Endometrial microvascular endothelial cells (primary cell): ENCODE data around the gene CENPO. TPM values are rescaled to one million over a fixed set of nuclear protein-coding genes. Genes with fewer than 3 reads are reported as not detected.
"Not testable (repeated sequence)": the region's sequence is repeated elsewhere in the genome, so short reads cannot be mapped to it uniquely, and the experiment has no call there.

Experiments
- in situ Hi-C: cut with HindIII; loops from 2 replicates; pipeline ENCODE4 v1.10.0; 2017; ENCODE audit warnings: low sequenced_read_pairs, low pct_unique_long_range_greater_than_20kb; ENCODE audit errors: inconsistent ontology term
- total RNA-seq: library from RNA; depleted of rRNA; stranded (reverse); fragments of >200 nt; gene quantifications from one replicate; pipeline ENCODE4 v1.2.3, GENCODE V29; 2015; ENCODE audit errors: inconsistent ontology term

CENPO gene
- total RNA-seq, 1 donor from 2014 or later, result 39.4 TPM

DNA sequence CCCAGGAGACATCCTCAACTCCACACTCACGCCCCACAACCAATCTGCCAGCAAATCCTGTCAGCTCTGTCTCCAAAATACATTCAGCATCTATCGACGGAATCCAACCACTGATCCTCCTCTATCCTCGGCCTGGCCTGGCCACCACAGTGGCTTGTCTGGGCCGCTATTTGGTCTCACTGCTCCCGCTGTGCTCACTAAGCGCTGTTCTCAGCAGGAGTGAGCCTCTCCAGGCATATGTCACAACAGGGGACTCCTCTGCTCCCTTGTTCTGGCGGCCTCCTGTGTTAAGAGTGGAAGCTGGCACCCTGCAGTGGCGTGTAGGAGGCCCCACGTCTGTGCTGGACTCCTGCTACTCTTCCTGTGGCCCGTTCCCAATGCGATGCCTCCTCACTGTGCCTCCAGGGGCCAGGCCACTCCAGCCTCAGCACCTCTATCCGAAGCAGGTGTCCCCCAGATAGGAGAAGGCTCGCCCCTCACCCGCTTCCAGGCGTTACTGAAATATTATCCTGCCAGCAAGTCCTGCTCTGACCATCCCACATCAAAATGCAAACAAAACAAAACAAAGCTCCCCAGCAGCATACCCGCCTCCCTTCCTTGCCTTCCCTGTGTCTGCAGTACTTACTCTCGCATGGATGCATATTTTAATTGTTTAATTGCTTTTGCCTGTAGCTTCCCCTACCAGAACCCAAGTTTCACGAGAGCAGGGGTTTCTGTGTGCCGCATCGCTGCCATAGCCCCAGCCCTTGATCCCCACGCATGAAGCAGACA, 39.9 kb downstream of the CENPO start:
- in situ Hi-C loops, result no loop called here

DNA sequence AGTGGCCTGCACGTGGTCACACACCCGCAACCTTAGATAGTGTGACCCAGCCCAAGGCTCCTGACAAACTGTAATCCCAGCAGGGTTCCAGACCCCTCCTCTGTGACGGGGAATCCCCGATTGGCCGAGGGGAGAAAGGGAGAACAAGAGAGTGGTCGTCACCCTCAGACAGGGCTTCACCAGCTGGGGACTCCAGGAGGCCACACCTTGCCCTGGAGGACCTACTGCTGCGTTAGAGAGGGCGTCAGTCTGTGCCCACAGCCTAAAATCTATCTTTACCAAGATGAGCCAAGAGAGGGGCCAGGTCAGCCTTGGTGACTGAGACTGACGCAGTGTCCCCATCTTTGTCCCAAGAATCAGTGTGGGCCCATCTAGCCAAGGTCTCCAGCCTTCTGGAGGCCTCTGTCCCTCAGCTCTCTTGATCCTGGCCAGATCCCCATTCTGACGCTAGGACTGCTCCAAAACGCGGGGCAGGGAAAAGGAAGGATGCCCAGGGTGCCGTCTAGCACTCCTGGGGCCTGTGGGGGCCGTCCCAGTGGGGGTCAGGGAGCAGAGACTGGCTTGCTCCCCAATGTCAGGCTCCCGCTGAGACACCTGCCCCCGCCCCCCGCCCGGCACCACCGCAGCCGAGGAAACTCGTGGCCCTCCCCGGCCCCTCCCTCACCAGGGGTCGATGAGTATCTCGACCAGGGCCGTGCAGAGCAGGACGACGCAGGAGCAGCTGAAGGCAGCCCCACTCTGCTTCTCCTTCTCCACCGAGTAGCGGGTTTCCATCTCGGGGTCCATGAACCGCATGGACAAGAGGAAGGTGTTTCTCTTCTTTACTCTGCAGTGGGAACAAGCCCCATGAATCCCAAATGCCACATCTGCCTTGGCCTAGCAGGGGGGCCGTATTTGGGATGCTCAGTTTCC, 40.9 kb downstream of the CENPO start:
- in situ Hi-C loops, result no loop called here

DNA sequence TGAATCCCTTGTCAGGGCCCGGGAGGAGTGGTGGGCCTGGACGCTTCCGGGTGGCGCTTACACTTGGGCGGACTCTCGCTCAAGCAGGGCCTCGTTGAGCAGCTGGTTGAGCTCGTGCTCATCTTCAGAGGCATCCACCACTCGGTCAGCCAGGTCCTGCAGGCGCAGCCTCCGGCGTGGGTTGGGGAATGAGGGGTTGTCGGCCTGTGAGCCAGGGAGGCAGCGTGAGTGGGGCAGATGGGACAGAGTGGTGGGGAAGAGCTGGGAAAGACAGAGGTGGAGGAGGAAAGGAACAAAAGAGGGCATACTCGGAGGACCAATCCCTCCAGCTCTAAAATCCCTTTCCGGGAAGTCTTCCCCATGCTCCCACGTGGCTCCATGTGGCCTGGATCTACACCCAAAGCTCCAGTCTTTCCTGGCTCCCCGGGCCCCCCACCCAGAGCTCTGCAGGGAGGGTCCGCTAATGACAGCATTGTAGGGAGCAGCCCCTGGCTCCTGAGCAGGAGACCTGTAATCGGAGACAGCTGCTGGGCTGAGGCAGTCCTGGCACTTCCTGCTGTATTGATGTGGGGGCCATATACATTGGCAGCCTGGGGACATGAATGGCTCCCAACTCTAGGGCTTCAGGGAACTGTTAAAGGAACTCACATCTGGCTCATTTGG, 41.6 kb downstream of the CENPO start:
- in situ Hi-C loops, result no loop called here

DNA sequence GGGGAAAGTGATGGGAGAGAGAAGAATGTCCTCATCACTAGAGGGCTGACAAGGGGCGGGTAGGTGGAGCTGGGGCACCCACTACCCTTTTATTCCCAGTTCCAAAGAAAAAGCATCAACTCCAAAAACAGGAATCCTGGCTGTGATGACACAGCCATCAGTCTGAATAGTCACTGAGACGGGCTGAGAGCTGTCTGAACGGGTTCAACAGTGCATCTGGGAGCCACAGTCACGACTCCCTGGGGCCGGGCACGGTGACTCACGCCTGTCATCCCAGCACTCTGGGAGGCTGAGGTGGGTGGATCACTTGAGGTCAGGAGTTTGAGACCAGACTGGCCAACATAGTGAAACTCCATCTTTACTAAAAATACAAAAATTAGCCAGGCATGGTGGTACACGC, 42.2 kb downstream of the CENPO start:
- in situ Hi-C loops, result not testable (repeated sequence)

DNA sequence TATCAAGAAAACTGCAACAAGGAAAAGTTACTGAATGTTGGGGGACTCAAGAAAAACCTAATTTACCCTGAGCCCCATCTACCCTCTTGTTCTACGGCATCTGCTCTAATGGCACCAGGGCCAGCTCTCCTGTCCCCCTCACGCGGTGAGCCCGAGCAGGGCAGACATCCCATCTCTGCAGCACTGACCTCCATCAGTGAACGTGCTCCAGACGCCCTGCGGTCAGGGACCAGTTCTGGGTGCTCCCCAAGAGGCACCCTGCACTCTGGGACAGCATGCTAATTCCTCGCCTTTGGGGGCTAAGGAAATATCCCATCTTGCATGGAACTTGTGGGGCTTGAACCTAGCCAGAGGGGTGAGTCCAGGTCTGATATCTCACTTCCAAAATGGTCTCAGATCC, 43.0 kb downstream of the CENPO start:
- in situ Hi-C loops, result no loop called here

DNA sequence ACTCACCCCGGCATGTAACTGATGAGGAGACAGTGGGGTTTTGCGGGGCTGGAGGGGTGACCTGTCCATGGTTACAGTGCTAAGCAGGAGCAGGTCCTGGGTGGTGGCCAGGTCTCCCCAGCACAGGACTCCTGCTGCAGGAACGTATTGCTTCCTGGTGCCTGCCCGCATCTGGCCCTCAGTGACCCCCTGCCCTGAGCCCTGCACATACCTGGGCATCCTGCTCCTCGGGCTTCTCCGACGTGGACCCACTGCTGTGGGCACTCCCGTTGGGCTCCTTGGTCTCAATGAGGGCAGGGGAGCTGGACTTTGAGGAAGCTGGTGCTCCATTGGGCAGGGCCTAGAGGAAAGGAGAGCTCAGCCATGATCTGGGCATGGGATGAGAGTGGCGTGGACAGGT, 43.5 kb downstream of the CENPO start:
- in situ Hi-C loops, result no loop called here

DNA sequence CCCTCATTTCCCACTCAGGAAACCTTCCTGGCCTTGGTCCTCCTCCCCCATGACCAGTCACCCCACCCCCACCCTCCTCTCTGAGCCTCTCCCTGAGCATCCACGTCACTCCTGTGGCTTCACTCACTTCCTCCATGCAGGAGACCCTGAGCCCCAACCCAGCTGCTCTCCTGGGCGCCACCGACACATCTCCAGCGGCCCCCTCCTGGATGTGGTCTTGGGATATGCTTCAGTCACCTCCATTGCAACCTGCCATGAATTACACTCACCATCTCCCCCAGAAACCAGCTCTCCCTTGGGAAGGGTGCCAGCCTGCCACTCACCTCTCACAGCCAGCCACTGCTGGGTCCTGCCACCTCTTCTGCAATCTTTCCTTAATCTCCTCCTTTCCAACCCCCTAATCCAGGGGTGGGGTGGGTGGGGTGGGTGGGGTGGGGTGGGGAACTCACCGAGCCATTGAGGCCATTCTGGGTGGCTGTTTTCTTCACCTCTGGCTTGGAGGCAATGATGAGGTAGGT, 44.8 kb downstream of the CENPO start:
- in situ Hi-C loops, result no loop called here

DNA sequence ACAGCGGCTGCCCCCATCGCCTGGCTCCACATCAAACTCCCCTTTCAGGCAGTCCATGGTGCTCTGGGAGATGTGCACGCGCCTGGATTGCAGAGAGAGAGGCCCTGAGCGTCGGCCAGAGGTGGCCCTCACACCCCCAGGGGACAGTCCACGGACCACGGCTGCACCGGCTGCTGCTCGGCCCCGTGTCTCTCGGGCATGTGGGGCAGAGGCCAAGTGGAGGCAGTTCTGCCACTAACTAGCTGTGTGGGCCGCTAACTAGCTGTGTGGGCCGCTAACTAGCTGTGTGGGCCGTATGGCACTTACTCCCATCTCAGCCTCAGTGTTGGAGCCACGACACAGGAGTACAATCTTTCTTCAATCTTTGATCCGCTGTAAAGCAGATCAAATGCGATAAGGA, 45.3 kb downstream of the CENPO start:
- in situ Hi-C loops, result no loop called here

DNA sequence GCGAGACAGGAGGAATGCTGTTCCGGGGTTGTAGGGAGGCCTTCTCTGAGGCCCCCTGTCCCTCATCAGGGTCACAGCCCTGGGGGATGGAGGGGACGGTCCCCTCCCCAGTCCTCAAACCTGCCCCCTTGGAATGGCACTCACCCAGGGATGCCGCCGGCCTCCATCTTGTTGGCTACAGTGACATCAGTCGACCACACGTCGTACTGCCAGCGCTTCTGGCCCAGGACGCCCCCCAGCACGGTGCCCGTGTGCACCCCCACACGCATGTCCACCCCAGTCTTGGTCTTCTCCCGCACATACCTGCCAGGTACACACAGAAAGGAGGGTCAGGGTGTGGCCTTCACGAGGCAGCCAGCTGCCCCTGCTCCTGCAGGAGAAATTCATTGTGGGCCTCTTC, 46.5 kb downstream of the CENPO start:
- in situ Hi-C loops, result no loop called here

DNA sequence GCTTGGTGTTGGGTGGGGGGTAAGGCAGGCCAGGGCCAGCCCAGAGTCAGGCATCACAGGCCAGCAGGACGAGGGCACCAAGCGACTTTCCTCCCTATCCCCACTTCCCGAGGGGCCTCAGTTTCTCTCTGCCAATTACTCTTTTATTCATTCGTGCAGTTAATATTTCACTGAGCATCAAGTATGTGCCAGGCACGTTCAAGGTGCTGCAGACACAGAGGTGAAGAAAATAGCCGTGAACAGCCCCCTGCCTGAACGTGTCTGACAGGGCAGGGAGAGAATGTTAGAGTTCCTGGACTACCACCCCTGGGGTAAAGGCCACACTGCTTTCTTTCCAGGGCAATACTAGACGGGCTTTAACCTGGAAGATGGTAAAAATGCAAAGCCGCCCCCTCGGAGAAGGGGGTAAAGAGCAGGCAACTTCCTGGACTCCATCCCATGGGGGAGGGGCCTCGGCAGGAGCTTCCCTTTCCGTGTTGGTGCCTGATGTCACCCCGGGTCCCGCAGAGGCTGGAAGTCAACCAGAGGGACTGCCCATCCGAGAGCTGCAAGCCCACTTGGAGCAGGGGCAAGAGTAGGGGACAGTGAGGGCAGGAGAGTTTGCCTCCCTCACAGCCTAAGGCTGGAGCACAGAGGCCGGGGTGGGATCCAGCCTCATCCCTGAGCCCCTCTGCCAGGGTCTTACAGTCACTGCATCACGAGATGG, 47.1 kb downstream of the CENPO start:
- in situ Hi-C loops, result no loop called here

DNA sequence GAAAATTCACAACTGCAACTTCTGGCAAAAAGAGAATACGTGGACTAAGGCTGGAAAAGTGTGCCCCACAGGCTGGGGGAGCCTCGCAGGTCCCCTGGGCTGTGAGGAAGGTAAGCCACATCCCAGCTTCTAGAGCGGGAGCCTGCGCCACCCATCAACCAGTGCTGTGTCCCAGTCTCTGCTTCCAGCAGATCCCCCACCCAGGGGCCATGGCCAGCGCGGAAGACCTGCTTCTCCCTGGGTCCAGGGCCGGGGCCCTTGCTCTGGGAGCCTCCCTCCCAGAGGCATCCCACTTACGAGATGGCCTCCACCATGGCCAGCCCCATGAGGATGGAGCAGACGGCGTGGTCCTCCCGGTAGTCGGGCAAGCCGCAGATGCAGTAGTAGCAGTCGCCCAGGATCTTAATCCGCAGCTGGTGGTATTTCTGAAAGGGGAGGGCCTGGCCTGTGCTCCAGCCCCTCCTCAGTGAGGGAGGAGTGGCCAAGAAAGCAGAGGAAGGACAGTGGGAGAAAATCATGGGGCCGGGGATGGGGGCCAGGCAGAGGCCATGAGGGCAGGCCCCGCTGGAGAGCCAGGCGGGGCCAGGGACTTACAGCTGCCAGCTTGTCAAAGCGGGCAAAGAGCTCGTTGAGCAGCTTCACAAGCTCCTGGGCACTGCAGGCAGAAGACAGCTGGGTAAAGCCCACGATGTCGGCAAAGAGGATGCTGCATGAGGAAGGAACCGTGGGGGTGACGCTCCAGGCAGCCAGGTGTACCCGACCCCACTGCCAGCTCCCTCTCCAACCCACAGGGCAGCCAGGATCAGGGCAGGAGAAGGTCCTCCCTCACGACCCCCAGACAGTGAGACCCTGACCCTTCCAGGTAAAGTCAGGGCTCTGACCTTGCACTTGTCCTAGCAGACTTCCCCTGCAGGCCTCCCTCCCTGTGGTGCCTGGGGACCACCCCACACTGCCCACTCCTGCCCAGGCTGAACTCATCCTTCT, 48.0 kb downstream of the CENPO start:
- in situ Hi-C loops, result no loop called here

DNA sequence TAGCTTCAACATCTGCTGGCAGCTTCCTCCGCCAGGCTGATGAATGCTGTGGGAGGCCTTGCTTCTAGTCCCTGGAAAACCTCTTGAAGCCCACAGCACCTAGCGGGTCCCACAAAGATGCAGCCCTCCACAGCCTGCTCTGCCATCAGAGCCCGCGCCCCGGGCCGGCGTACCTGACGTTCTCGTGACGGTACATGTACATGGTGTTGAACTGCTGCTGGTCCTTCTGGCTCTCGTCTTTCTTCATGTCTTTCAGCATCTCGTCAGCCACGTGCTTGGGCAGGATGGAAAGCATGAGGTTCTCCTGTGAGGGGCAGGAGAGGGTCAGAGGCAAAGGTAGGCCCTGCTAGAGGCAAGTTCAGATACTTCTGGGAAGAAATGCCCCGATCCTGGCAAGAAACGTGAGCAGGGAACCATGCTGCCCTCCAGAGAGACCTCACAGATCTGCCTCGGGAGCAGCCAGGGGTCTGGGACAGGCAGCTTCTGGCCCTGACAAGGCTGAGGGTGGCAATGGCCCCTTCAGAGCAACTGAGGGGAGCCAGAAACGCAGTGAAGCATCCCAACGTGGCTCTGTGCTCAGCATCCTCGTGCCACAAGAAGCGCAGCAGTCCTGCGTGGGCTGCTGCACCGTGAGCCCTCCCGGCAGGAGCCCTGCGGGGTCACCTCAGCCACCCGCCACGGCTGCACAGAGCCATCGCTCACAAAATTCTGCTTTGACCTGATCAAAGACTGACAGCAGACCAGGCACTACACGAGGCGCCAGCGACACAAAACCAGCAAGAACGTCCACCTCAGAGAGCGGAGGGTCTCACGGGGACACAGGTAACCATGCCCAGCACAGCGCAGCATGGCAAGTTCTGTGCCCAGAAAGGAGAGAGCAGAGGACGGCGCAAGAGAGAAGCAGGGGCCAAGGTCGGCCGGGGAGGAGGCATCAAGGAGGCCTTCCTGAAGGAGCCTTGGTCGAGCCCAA, 49.1 kb downstream of the CENPO start:
- in situ Hi-C loops, result no loop called here

DNA sequence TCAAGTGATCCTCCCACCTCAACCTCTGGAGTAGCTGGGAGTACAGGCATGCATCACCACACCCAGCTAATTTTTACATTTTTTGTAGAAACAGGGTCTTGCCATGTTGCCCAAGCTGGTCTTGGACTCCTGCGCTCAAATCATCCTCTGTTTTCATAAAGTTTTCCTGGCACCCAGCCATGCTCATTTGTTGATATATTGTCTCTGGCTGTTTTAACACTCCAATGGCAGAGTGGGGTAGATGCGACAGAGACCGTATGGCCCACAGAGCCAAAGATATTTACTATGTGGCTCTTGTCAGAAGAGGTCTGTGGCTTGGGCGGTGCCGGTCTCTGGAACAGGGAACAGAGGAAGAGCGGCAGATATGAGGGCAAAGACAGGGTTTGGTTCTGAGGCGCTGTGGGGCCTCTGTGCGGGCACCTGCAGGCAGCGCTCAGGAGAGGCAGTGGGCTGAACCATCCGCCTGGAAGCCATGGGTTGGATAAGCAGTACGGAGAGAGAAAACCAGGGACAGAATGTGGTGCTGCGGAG, 50.2 kb downstream of the CENPO start:
- in situ Hi-C loops, result no loop called here

DNA sequence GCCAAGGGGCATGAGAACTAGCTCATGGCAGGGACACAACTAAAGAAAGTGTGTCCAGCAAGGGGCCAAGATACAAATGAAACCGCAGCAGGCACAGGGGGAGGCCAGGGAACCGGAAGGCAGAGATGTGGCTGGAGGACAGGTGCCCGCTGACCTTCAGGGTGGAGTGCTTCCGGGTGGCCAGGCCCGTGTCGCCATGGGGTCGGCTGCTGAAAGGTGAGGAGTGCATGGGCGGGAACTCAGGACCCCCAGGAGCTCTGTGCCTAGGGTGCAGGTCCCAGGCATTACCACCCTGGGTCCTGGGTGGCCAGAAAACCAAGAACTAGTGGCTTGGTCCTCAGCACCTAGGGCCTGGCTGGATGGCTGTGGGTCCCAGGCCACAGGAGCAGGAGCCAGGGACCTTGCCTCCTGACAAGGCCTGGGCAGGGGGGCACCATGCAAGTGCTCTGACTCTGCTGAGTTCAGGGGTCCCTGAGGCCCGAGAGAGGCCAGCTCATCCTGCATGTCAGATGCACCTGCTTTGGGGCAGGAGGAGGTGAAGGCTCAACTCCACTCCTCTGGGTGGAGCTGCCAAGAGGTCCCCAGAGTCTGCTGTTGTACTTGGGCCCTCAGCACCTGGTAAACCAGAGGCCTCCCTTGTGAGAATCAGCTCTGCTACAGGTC, 50.9 kb downstream of the CENPO start:
- in situ Hi-C loops, result no loop called here

DNA sequence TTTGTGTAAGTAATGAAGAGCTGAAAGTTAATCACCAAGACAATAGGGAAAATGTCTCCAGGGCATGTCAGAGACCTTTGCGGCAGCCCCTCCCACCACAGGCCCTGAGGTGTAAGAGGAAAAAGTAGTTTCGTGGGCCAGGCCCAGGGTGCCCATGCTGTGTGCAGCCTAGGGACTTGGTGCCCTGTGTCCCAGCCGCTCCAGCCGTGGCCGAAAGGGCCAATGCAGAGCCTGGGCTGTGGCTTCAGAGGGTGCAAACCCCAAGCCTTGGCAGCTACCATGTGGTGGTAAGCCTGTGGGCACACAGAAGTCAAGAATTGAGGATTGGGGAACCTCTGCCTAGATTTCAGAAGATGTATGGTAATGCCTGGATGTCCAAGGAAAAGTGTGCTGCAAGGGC, 52.5 kb downstream of the CENPO start:
- in situ Hi-C loops, result no loop called here

DNA sequence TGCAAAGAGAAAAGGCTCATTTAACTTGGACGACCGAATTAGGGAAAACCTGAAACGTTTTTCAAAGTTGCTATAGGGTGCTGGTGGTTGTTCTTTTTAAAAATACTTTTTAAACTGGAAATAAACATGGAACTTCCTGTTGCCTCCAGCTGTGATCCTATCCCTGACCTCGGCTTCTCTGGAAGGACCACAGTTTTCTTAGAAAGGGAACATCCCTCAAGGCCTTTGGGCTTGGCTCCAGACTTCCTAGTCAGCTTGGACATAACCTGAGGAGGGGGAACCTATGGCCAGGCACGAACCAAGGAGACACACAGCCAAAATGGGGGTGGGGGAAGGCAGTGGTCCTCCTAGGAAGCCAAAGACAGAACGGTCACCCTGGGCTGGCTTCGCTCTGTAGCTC, 57.7 kb downstream of the CENPO start:
- in situ Hi-C loops, result no loop called here
